H1 (cell line): Measurements from ENCODE around the gene MXD3. TPM values are rescaled to one million over a fixed set of nuclear protein-coding genes. Genes with fewer than 3 reads are reported as not detected.
A peak's percentile ranks its signal among the peaks of the same experiment; 100 is the strongest.

Source experiments
- CTCF ChIA-PET: fragments of 300-600 bp; sonication (Branson Sonifier 250); formaldehyde crosslinking; loops from one replicate; lab custom pipeline; 2021; ENCODE audit not compliant: partially characterized antibody; lab: Charles Lee
- POLR2A ChIA-PET: fragments of 300-600 bp; sonication (Branson Sonifier 250); formaldehyde crosslinking; loops from one replicate; lab custom pipeline; 2021; ENCODE audit warnings: inconsistent platforms; ENCODE audit not compliant: partially characterized antibody; lab: Charles Lee
- DNase-seq, 2 experiments: peaks; one replicate each; pipeline versions ENCODE4 v3.0.0 to v3.0.0-alpha.2; 2010 to 2022; ENCODE audit warnings: low spot score in 2 of 2, low read depth in 1 of 2, mixed read lengths in 1 of 2
- FAIRE-seq: peaks from 2 replicates; lab custom pipeline; 2011; peaks lifted over from hg19 to GRCh38; lab: Jason Lieb, UNC
- H2AFZ ChIP-seq: 2 replicates; pipeline ENCODE4 v1.8.1; 2012; ENCODE audit warnings: low read length, inconsistent platforms
- H2AK5ac ChIP-seq: 2 replicates; pipeline ENCODE4 v1.6.1; 2013; ENCODE audit warnings: low read depth, low read length
- H2BK120ac ChIP-seq: replicated peaks from 2 replicates; pipeline ENCODE3; 2013; ENCODE audit warnings: low read depth, low read length, inconsistent platforms
- H2BK12ac ChIP-seq: 2 replicates; pipeline ENCODE4 v1.6.1; 2013; ENCODE audit warnings: low read depth, low read length
- H2BK15ac ChIP-seq: 2 replicates; pipeline ENCODE4 v1.6.1; 2013; ENCODE audit warnings: low read length
- H2BK20ac ChIP-seq: 2 replicates; pipeline ENCODE4 v1.6.1; 2013; ENCODE audit warnings: low read length
- H2BK5ac ChIP-seq: 2 replicates; pipeline ENCODE4 v1.6.1; 2013; ENCODE audit warnings: low read depth, low read length
- H3K14ac ChIP-seq: 2 replicates; pipeline ENCODE4 v1.6.1; 2013; ENCODE audit warnings: inconsistent platforms; ENCODE audit not compliant: insufficient read length
- H3K18ac ChIP-seq: 2 replicates; pipeline ENCODE4 v1.6.1; 2013; ENCODE audit warnings: low read length; ENCODE audit errors: extremely low read depth
- H3K23ac ChIP-seq: 2 replicates; pipeline ENCODE4 v1.6.1; 2013; ENCODE audit warnings: inconsistent platforms; ENCODE audit not compliant: insufficient read length
- H3K23me2 ChIP-seq: 2 replicates; pipeline ENCODE4 v1.6.1; 2013; ENCODE audit warnings: low read depth, low read length
- H3K27ac ChIP-seq: 2 replicates; pipeline ENCODE4 v1.6.1; 2011; ENCODE audit warnings: low read depth, low read length, inconsistent platforms
- H3K27me3 ChIP-seq, 4 experiments: replicated peaks in 1 of 4; 1 replicate in 1 of 4; 2 replicates in 3 of 4; pipeline versions ENCODE4 v1.6.1 to v1.8.1; 2011 to 2013; ENCODE audit warnings: low read length in 3 of 4, mild to moderate bottlenecking in 3 of 4, inconsistent platforms in 2 of 4, mixed read lengths in 2 of 4, moderate library complexity in 1 of 4; ENCODE audit not compliant: control insufficient read depth in 3 of 4, insufficient read depth in 3 of 4; ENCODE audit errors: extremely low read depth in 1 of 4
- H3K36me3 ChIP-seq, 4 experiments: 2 replicates each; pipeline versions ENCODE4 v1.6.1 to v1.8.1; 2011 to 2013; ENCODE audit warnings: mild to moderate bottlenecking in 4 of 4, low read length in 3 of 4, moderate library complexity in 2 of 4, control low read depth in 1 of 4, inconsistent platforms in 1 of 4; ENCODE audit not compliant: insufficient read depth in 4 of 4, control insufficient read depth in 2 of 4
- H3K4ac ChIP-seq: replicated peaks from 2 replicates; pipeline ENCODE3; 2013; ENCODE audit warnings: low read length, low read depth, mixed read lengths, inconsistent platforms; ENCODE audit not compliant: insufficient read length
- H3K4me1 ChIP-seq, 4 experiments: replicated peaks in 1 of 4; 1 replicate in 1 of 4; 2 replicates in 3 of 4; pipeline versions ENCODE4 v1.6.1 to v1.8.1; 2011 to 2013; ENCODE audit warnings: low read length in 3 of 4, inconsistent platforms in 2 of 4, mixed read lengths in 1 of 4; ENCODE audit not compliant: insufficient read depth in 4 of 4, control insufficient read depth in 3 of 4
- H3K4me2 ChIP-seq, 2 experiments: 2 replicates each; pipeline versions ENCODE4 v1.6.1 to v1.8.1; 2011 to 2013; ENCODE audit warnings: low read depth in 2 of 2, low read length in 2 of 2, control low read depth in 1 of 2, inconsistent platforms in 1 of 2, mild to moderate bottlenecking in 1 of 2; ENCODE audit not compliant: insufficient read depth in 1 of 2
- H3K4me3 ChIP-seq, 4 experiments: fragments of 200-600, 300-600 bp in 1 of 4; sonication (generic), shearing (Covaris generic), sonication (Bioruptor Twin) in 1 of 4; 2 replicates each; pipeline versions ENCODE4 v1.5.1 to v1.8.1; 2011 to 2016; ENCODE audit warnings: low read length in 4 of 4, low read depth in 3 of 4, control low read depth in 2 of 4, inconsistent platforms in 2 of 4, mild to moderate bottlenecking in 2 of 4, mixed read lengths in 1 of 4, moderate library complexity in 1 of 4; ENCODE audit not compliant: insufficient read depth in 2 of 4; ENCODE audit errors: extremely low read depth in 1 of 4
- H3K56ac ChIP-seq: replicated peaks from 2 replicates; pipeline ENCODE3; 2013; ENCODE audit warnings: low read depth, mild to moderate bottlenecking, mixed read lengths, low read length, inconsistent platforms; ENCODE audit not compliant: insufficient read length
- H3K79me1 ChIP-seq: 2 replicates; pipeline ENCODE4 v1.6.1; 2013; ENCODE audit warnings: low read depth, low read length, control low read depth
- H3K79me2 ChIP-seq, 2 experiments: 2 replicates each; pipeline versions ENCODE4 v1.6.1 to v1.8.1; 2012 to 2013; ENCODE audit warnings: low read length in 2 of 2, mild to moderate bottlenecking in 2 of 2, inconsistent platforms in 1 of 2; ENCODE audit not compliant: insufficient read depth in 2 of 2, control insufficient read depth in 1 of 2
- H3K9ac ChIP-seq, 4 experiments: replicated peaks in 1 of 4; 1 replicate in 1 of 4; 2 replicates in 3 of 4; pipeline versions ENCODE4 v1.6.1 to v1.8.1; 2011 to 2013; ENCODE audit warnings: low read depth in 3 of 4, low read length in 3 of 4, control low read depth in 2 of 4, mild to moderate bottlenecking in 2 of 4, moderate library complexity in 2 of 4, inconsistent platforms in 1 of 4; ENCODE audit errors: extremely low read depth in 1 of 4
- H3K9me3 ChIP-seq, 2 experiments: 2 replicates each; pipeline versions ENCODE4 v1.6.1 to v1.8.1; 2012 to 2013; ENCODE audit warnings: mild to moderate bottlenecking in 2 of 2, moderate library complexity in 2 of 2, control low read depth in 1 of 2, inconsistent platforms in 1 of 2, low read depth in 1 of 2, low read length in 1 of 2, mixed read lengths in 1 of 2; ENCODE audit not compliant: insufficient read depth in 2 of 2
- H4K20me1 ChIP-seq, 2 experiments: replicated peaks in 1 of 2; 2 replicates each; pipeline versions ENCODE3 to v1.8.1; 2011 to 2013; ENCODE audit warnings: inconsistent platforms in 2 of 2, low read length in 2 of 2, mild to moderate bottlenecking in 1 of 2; ENCODE audit not compliant: insufficient read depth in 2 of 2, control insufficient read depth in 1 of 2
- H4K5ac ChIP-seq: 2 replicates; pipeline ENCODE4 v1.6.1; 2013; ENCODE audit warnings: low read length, low read depth, mixed read lengths, inconsistent platforms; ENCODE audit not compliant: insufficient read length
- H4K8ac ChIP-seq: 2 replicates; pipeline ENCODE4 v1.8.0; 2013; ENCODE audit warnings: mild to moderate bottlenecking, moderate library complexity, low read length, inconsistent platforms; ENCODE audit not compliant: insufficient read depth; ENCODE audit errors: extremely low read depth
- H4K91ac ChIP-seq: replicated peaks from 2 replicates; pipeline ENCODE3; 2013; ENCODE audit warnings: low read length, mixed read lengths, inconsistent platforms; ENCODE audit not compliant: insufficient read length
- ATF2 ChIP-seq: IDR thresholded peaks from 2 replicates; pipeline ENCODE4 v1.6.1; 2012; ENCODE audit warnings: low read length, inconsistent platforms
- JUN ChIP-seq: IDR thresholded peaks from 2 replicates; pipeline ENCODE4 v1.6.1; 2011; ENCODE audit warnings: low read depth, mild to moderate bottlenecking, improper control_type of control experiment, low read length
- KDM1A ChIP-seq: fragments of 200-600, 300-600 bp; sonication (generic); IDR thresholded peaks from 2 replicates; pipeline ENCODE4 v1.7.1; 2016; ENCODE audit warnings: mild to moderate bottlenecking, low read length, borderline replicate concordance
- KDM5A ChIP-seq: fragments of 200-600 bp; IDR thresholded peaks from 2 replicates; pipeline ENCODE4 v1.7.1; 2012; ENCODE audit warnings: mild to moderate bottlenecking, low read length, inconsistent platforms, mixed read lengths
- PHF8 ChIP-seq: fragments of 200-600 bp; sonication (generic); conservative IDR thresholded peaks from 2 replicates; pipeline ENCODE4 v1.7.1; 2012; ENCODE audit warnings: low read depth, mild to moderate bottlenecking, inconsistent platforms, low read length, moderate library complexity
- WGBS, 2 experiments: shearing (Covaris generic) in 1 of 2; methylation state at CpG; one replicate each; pipeline versions ENCODE4 v1.1.6 to v1.1.7; 2013 to 2015; ENCODE audit warnings: low lambda C conversion rate in 2 of 2, mixed read lengths in 2 of 2, inconsistent platforms in 1 of 2, low coverage in 1 of 2, missing lambda C conversion rate in 1 of 2; ENCODE audit not compliant: insufficient replicate concordance in 2 of 2, insufficient coverage in 1 of 2, insufficient read length in 1 of 2; ENCODE audit errors: extremely low coverage in 1 of 2, missing lambda C conversion rate in 1 of 2; 5-methylcytosine and 5-hydroxymethylcytosine counted together
- polyA plus RNA-seq, 7 experiments: library from polyadenylated mRNA; depleted of rRNA in 3 of 7; stranded (reverse) in 5 of 7; unstranded in 2 of 7; fragments of >200 nt in 5 of 7; fragments of 200-250 nt in 2 of 7; gene quantifications; 1 replicate in 5 of 7; 2 replicates in 1 of 7; 4 replicates in 1 of 7; pipeline versions ENCODE4 v1.2.1 to v1.2.3, GENCODE V29; 2011 to 2013; ENCODE audit warnings: missing spikeins in 2 of 7, mixed read lengths in 2 of 7
- total RNA-seq: library from RNA; stranded (reverse); fragmentation: NEBNext Ultra II Directional; extraction: Animal tissue kit (Norgen Biotek cat#: 25700); gene quantifications from 2 replicates; pipeline ENCODE4 v1.2.1, GENCODE V29; 2021

MXD3 gene
- total and polyA plus RNA-seq, 2 of the 8 experiments (the other 6 are each of a cell fraction or from before 2014, with no cell fraction given): 6.5 to 7.7 TPM

- Histone ChIP-seq H3K27ac (peak overlapping the region; percentile 43), H2BK120ac (no peak overlapping the region), H4K8ac (peak overlapping the region; percentile 47; the same call in 1 of the 2 replicates), H3K4me3 (peak overlapping the region; percentile 91 to 99 (median 94)), H3K4me2 (peak overlapping the region; percentile 67 to 96), H3K23ac (no peak overlapping the region), H2BK15ac (no peak overlapping the region), H3K36me3 (peaks cover 3 to 27% (median 13%) of the 10 kb centered on the region in 4 experiments; a peak in 6 of 8 replicates), H3K79me2 (peaks cover 10 to 19% of the 10 kb centered on the region in 2 experiments), H3K79me1 (peaks cover 9% of the 10 kb centered on the region), H4K20me1 (peaks cover 9 to 13% of the 10 kb centered on the region in 2 experiments), H2BK5ac (peak overlapping the region; percentile 63; the same call in 1 of the 2 replicates), H3K4me1 (peaks cover 0 to 20% (median 5%) of the 10 kb centered on the region in 4 experiments; a peak in 5 of 7 replicates), H3K18ac (peak overlapping the region; percentile 60; the same call in 1 of the 2 replicates), H4K5ac (no peak overlapping the region), H4K91ac (no peak overlapping the region), H3K27me3 (no peaks in the 10 kb centered on the region), H3K9me3 (no peaks in the 10 kb centered on the region), H2AFZ (no peak overlapping the region), H3K14ac (no peak overlapping the region), H2BK20ac (no peak overlapping the region), H3K4ac (peak overlapping the region; percentile 12), H2BK12ac (0 out of 2 replicates have a peak overlapping the region, but pooled peaks have one; percentile 60), H2AK5ac (no peak overlapping the region), H3K9ac (peak overlapping the region; percentile 81 to 95 (median 86)), H3K56ac (no peak overlapping the region), H3K23me2 (peaks cover 13% of the 10 kb centered on the region; the same call in 1 of the 2 replicates)
- FAIRE-seq (no peak), DNase-seq (no peak)
- 3% methylated on average over 25 of the region's 25 CpGs; no CpG with 5 or more reads in 1 of the 2 experiments for WGBS, 2 experiments
- POLR2A ChIA-PET: interaction anchor here (0.8 to 12.1 kb wide), 8 partner anchors 8 to 168 kb away, joined by 3 to 111 read pairs (median 4); partner anchors contain the start of genes MXD3 and NSD1
- CTCF ChIA-PET: interaction anchor here (1.0 to 1.4 kb wide), 3 partner anchors 67 to 231 kb away, joined by 3 to 4 read pairs (median 3); no protein-coding TSS in a partner anchor
- TF ChIP-seq JUN: no peak
- TF ChIP-seq KDM5A: peak; percentile 73
- TF ChIP-seq KDM1A: no peak
- TF ChIP-seq ATF2: no peak
- TF ChIP-seq PHF8: peak; percentile 74
These were observed 7.7 kb downstream of the MXD3 start for GRCh38 chr5:177303925-177304391.
